Right lung (tissue), 5 donors: ENCODE data around the gene SMTNL2. TPM values are rescaled to one million over a fixed set of nuclear protein-coding genes. Genes with fewer than 3 reads are reported as not detected.

ENCODE experiments used
- polyA plus RNA-seq, 5 donors: library from polyadenylated mRNA; unstranded; fragments of 120-200 nt; gene quantifications; one replicate each; pipeline versions ENCODE4 v1.2.1 to v1.2.3, GENCODE V29; 2013; ENCODE audit warnings: inconsistent platforms in 1 of 5, low replicate concordance in 1 of 5; ENCODE audit not compliant: insufficient read length in 5 of 5, insufficient read depth in 1 of 5

Gene SMTNL2
- polyA plus RNA-seq, 5 donors: 17.2 to 32.0 (median 22.6) TPM

Other genes with a start within 250 kb of the SMTNL2 start
- gene UBE2G1, start 217.9 kb upstream of the SMTNL2 start, polyA plus RNA-seq: 10 to 100 TPM; 48.4 to 57.4 (median 49.4) TPM
- gene SPNS3, start 150.6 kb upstream of the SMTNL2 start, polyA plus RNA-seq: 1 to 10 TPM in 3 of 5 donors, under 1 TPM in 2; 0.75 to 1.6 (median 1.2) TPM
- gene SPNS2, start 85.6 kb upstream of the SMTNL2 start, polyA plus RNA-seq: 10 to 100 TPM; 17.3 to 30.7 (median 23.5) TPM
- gene MYBBP1A, start 29.1 kb upstream of the SMTNL2 start, polyA plus RNA-seq: 10 to 100 TPM; 29.0 to 51.0 (median 35.3) TPM
- gene GGT6, start 24.0 kb upstream of the SMTNL2 start, polyA plus RNA-seq: 1 to 10 TPM; 3.9 to 9.8 (median 6.1) TPM
- 1 to 10 TPM; 2.9 to 5.0 (median 3.4) TPM for gene ALOX15, start 57.1 kb downstream of the SMTNL2 start, polyA plus RNA-seq
- 10 to 100 TPM; 32.8 to 56.6 (median 47.0) TPM for gene PELP1, start 119.6 kb downstream of the SMTNL2 start, polyA plus RNA-seq
- gene ARRB2, start 126.1 kb downstream of the SMTNL2 start, polyA plus RNA-seq: 10 to 100 TPM; 39.2 to 56.5 (median 44.9) TPM
- gene MED11, start 146.9 kb downstream of the SMTNL2 start, polyA plus RNA-seq: 10 to 100 TPM; 21.2 to 25.9 (median 24.0) TPM
- under 1 TPM; 0.34 to 0.87 (median 0.65) TPM for gene ZMYND15, start 155.3 kb downstream of the SMTNL2 start, polyA plus RNA-seq
- 10 to 100 TPM; 12.1 to 24.4 (median 16.9) TPM for gene CXCL16, start 155.4 kb downstream of the SMTNL2 start, polyA plus RNA-seq
- not detected for gene TM4SF5, start 187.4 kb downstream of the SMTNL2 start, polyA plus RNA-seq
- gene VMO1, start 201.8 kb downstream of the SMTNL2 start, polyA plus RNA-seq: under 1 TPM in 4 of 5 donors, not detected in 1; 0.16 to 0.97 (median 0.35) TPM
- gene GLTPD2, start 204.4 kb downstream of the SMTNL2 start, polyA plus RNA-seq: 1 to 10 TPM in 3 of 5 donors, under 1 TPM in 2; 0.64 to 1.7 (median 1.0) TPM
- 100 to 1,000 TPM in 3 of 5 donors, 10 to 100 TPM in 2; 97.5 to 118 (median 100) TPM for gene PSMB6, start 211.6 kb downstream of the SMTNL2 start, polyA plus RNA-seq
- 10 to 100 TPM; 47.9 to 65.0 (median 60.6) TPM for gene PLD2, start 222.6 kb downstream of the SMTNL2 start, polyA plus RNA-seq
- 10 to 100 TPM; 47.4 to 64.5 (median 57.3) TPM for gene MINK1, start 248.8 kb downstream of the SMTNL2 start, polyA plus RNA-seq